Measurements from ENCODE around the gene UBXN7. TPM values are rescaled to one million over a fixed set of nuclear protein-coding genes. Genes with fewer than 3 reads are reported as not detected.
A peak's percentile ranks its signal among the peaks of the same experiment; 100 is the strongest.

The UBXN7 gene
- total and polyA plus RNA-seq, 2 of the 13 experiments (the other 11 are each of a cell fraction or from before 2014, with no cell fraction given) = 12.5 to 15.9 TPM

- peak; percentile 61; the same call in 1 of the 2 replicates for TF ChIP-seq ZFYVE20 (CRISPR knock-in tag; IDR thresholded peaks at IDR 0.05; ENCODE audit: borderline replicate concordance, low read depth)
- peak; percentile 64; the same call in 1 of the 2 replicates for TF ChIP-seq IKZF5 (CRISPR knock-in tag; IDR thresholded peaks at IDR 0.05)
- TF ChIP-seq KLF6 (CRISPR knock-in tag; IDR thresholded peaks at IDR 0.05) = 0 out of 2 replicates have a peak, but pooled peaks have one; percentile 73
- peak; percentile 70; the same call in 1 of the 2 replicates for TF ChIP-seq ZFP41 (CRISPR knock-in tag; IDR thresholded peaks at IDR 0.05; ENCODE audit: borderline replicate concordance)
- peak; percentile 81 for TF ChIP-seq SAP130 (CRISPR knock-in tag; IDR thresholded peaks at IDR 0.05; ENCODE audit: low read depth)
- peak; percentile 67; the same call in 1 of the 2 replicates for TF ChIP-seq SP5 (CRISPR knock-in tag; IDR thresholded peaks at IDR 0.05; ENCODE audit: borderline replicate concordance, low read depth)
- TF ChIP-seq ZBTB40 (IDR thresholded peaks at IDR 0.05) = no peak
- TF ChIP-seq ZBTB40 (CRISPR knock-in tag; IDR thresholded peaks at IDR 0.05) = peak; percentile 50
- no peak for TF ChIP-seq SMC3 (IDR thresholded peaks at IDR 0.05; ENCODE audit: low read length)
These were observed at the start of gene UBXN7 (continued) for GRCh38 chr3:196432137-196432879.
